Central memory CD8-positive, alpha-beta T cell (primary cell): Measurements from ENCODE around the gene KIAA0040.

ENCODE experiments used
- ATAC-seq: fragments of 150-1000 bp; cut with Tn5 transposase; replicated peaks from 2 replicates; pipeline ENCODE4 v1.10.0; 2022; ENCODE audit warnings: mild to moderate bottlenecking, moderate FRiP score, moderate number of reproducible peaks; ENCODE audit not compliant: poor library complexity, severe bottlenecking; ENCODE audit errors: extremely low read depth
- DNase-seq, 2 donors: peaks; one replicate each; pipeline ENCODE4 v3.0.0; 2021; ENCODE audit warnings: low spot score in 2 of 2
- H3K27ac Mint-ChIP-seq: one replicate; pipeline ENCODE4 v1.8.0; 2022; ENCODE audit warnings: low read depth, mild to moderate bottlenecking, moderate library complexity, mixed read lengths
- H3K27me3 Mint-ChIP-seq: one replicate; pipeline ENCODE4 v1.8.0; 2022; ENCODE audit warnings: mixed read lengths
- H3K36me3 Mint-ChIP-seq: one replicate; pipeline ENCODE4 v1.8.0; 2022; ENCODE audit warnings: mild to moderate bottlenecking, moderate library complexity, mixed read lengths; ENCODE audit not compliant: insufficient read depth
- H3K4me1 Mint-ChIP-seq: one replicate; pipeline ENCODE4 v1.8.0; 2022; ENCODE audit warnings: mixed read lengths
- H3K4me3 Mint-ChIP-seq: one replicate; pipeline ENCODE4 v1.8.0; 2022; ENCODE audit warnings: mild to moderate bottlenecking, moderate library complexity, mixed read lengths
- H3K9me3 Mint-ChIP-seq: one replicate; pipeline ENCODE4 v1.8.0; 2022; ENCODE audit warnings: mixed read lengths

The KIAA0040 gene

DNA sequence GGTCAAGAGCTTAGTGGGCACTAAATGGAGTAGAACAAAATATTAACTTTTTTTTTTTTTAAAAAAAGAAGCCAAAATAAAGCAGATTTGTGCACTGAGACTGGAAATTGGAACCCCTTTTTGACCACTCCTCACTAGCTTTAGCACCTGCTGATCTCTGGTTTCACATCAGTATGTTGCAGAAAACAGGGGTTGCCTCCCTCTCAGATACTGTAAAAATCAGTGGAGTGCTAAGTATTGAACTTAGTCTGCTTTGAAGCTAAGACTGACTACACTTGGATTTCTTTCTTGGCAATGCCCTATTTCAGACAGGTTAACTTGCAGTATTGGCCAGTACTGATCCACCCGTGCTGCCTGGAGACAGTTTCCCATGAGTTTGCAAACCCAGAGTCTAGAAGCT, 2.7 kb upstream of the KIAA0040 start:
- Mint-ChIP-seq H3K9me3 (no peaks in the 10 kb centered on the region), H3K4me3 (no peak overlapping the region), H3K27ac (no peak overlapping the region), H3K36me3 (peaks cover 1% of the 10 kb centered on the region), H3K27me3 (no peaks in the 10 kb centered on the region), H3K4me1 (peaks cover 28% of the 10 kb centered on the region)
- ATAC-seq (no peak), DNase-seq (no peak)

DNA sequence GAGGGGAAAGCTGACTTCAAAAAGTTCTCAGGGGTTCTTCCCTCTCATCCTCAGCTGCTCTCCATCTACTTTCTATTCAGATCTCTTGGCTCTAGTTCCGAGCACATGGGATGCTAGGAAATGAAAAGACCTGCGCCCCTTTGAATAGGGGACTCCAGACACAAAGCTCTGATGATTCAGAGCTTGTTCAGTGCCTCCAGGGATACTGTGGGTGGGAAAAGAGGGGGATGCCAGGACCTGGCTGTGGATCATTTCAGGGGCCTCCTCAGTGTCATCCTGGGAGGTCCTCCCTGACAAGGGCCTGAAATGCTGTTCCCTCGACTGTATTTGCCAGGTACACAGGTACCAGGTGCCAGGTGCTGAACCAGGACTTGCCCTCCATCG, 943 bp upstream of the KIAA0040 start:
- Mint-ChIP-seq H3K4me3 (peak overlapping the region; percentile 95), H3K36me3 (peaks cover 4% of the 10 kb centered on the region), H3K27me3 (no peaks in the 10 kb centered on the region), H3K9me3 (no peaks in the 10 kb centered on the region), H3K27ac (peak overlapping the region; percentile 71), H3K4me1 (peaks cover 46% of the 10 kb centered on the region)
- no peak for DNase-seq
- no peak for ATAC-seq

DNA sequence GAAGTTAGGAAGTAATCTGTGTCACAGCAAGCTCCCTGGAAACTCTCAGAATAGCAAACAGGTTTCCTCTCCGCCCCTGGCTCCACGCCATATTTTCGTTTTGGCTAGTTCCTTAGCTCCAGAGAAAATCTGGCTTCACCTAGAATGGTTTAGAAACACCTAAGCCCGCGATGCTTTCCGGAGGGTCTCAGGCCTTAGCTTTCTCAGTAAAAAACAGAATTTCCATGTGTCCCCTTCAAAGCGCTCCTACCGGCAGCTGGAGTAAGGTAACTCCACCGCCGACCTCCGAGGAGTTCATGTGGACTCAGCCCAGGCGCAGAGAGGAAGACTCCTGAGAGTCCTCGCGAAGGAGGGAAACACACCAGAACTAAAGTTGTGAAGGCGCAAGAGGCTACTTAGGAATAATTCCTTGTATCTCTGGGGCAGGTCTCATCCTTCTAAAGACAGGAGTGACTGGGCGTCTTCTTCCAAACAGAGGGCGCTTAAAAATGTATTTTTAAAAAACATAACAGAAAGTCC, 406 bp downstream of the KIAA0040 start:
- H3K36me3 Mint-ChIP-seq: peaks cover 6% of the 10 kb centered on the region
- H3K4me1 Mint-ChIP-seq: peaks cover 55% of the 10 kb centered on the region
- DNase-seq (no peak), ATAC-seq (peak; percentile 30)
- peak overlapping the region; percentile 95 for H3K4me3 Mint-ChIP-seq
- peak overlapping the region; percentile 71 for H3K27ac Mint-ChIP-seq
- H3K9me3 Mint-ChIP-seq: no peaks in the 10 kb centered on the region
- no peaks in the 10 kb centered on the region for H3K27me3 Mint-ChIP-seq

GRCh38 chr1:175191659-175192058, 917 bp downstream of the KIAA0040 start:
- peaks cover 6% of the 10 kb centered on the region for H3K36me3 Mint-ChIP-seq
- ATAC-seq: peak; percentile 63
- H3K4me3 Mint-ChIP-seq: peak overlapping the region; percentile 95
- no peaks in the 10 kb centered on the region for H3K9me3 Mint-ChIP-seq
- no peaks in the 10 kb centered on the region for H3K27me3 Mint-ChIP-seq
- H3K27ac Mint-ChIP-seq: peak overlapping the region; percentile 71
- no peak for DNase-seq
- peaks cover 59% of the 10 kb centered on the region for H3K4me1 Mint-ChIP-seq

- no peak for DNase-seq
- H3K27ac Mint-ChIP-seq: peak overlapping the region; percentile 71
- peak overlapping the region; percentile 95 for H3K4me3 Mint-ChIP-seq
- ATAC-seq: peak; percentile 56
- H3K36me3 Mint-ChIP-seq: peaks cover 12% of the 10 kb centered on the region
- no peaks in the 10 kb centered on the region for H3K27me3 Mint-ChIP-seq
- H3K4me1 Mint-ChIP-seq: peaks cover 85% of the 10 kb centered on the region
- no peaks in the 10 kb centered on the region for H3K9me3 Mint-ChIP-seq
These were observed 3.6 kb downstream of the KIAA0040 start for GRCh38 chr1:175188936-175189335.

GRCh38 chr1:175186433-175187160, 6.0 kb downstream of the KIAA0040 start:
- DNase-seq (no peak), ATAC-seq (no peak)
- Mint-ChIP-seq H3K9me3 (no peaks in the 10 kb centered on the region), H3K4me3 (peak overlapping the region; percentile 51), H3K27me3 (no peaks in the 10 kb centered on the region), H3K27ac (peak overlapping the region; percentile 70), H3K36me3 (peaks cover 19% of the 10 kb centered on the region), H3K4me1 (peaks cover 98% of the 10 kb centered on the region)

DNA sequence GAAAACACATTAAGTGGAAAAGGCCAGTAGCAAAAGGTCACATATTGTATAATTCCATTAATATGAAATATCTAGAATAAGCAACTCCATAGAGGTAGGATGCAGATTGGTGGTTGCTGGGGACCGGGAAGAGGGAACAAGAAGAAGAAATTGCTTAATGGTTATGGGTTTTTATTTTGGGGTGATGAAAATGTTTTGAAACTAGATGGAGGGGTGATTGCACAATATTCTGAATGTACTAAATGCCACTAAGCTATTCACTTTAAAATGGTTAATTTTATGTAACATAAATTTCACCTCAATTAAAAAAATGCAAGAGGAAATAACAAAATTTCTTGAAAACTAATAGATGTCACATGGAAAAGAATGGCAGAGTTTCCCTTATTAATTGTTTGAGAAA, 6.7 kb downstream of the KIAA0040 start:
- Mint-ChIP-seq H3K9me3 (no peaks in the 10 kb centered on the region), H3K36me3 (peaks cover 22% of the 10 kb centered on the region), H3K4me3 (peak overlapping the region; percentile 23), H3K27me3 (no peaks in the 10 kb centered on the region), H3K4me1 (peaks cover 98% of the 10 kb centered on the region), H3K27ac (peak overlapping the region; percentile 66)
- DNase-seq (no peak), ATAC-seq (no peak)

GRCh38 chr1:175183586-175183985, 9.0 kb downstream of the KIAA0040 start:
- peaks cover 92% of the 10 kb centered on the region for H3K4me1 Mint-ChIP-seq
- ATAC-seq: no peak
- no peak overlapping the region for H3K27ac Mint-ChIP-seq
- H3K9me3 Mint-ChIP-seq: no peaks in the 10 kb centered on the region
- H3K4me3 Mint-ChIP-seq: peak overlapping the region; percentile 32
- no peaks in the 10 kb centered on the region for H3K27me3 Mint-ChIP-seq
- no peak for DNase-seq
- peaks cover 19% of the 10 kb centered on the region for H3K36me3 Mint-ChIP-seq

DNA sequence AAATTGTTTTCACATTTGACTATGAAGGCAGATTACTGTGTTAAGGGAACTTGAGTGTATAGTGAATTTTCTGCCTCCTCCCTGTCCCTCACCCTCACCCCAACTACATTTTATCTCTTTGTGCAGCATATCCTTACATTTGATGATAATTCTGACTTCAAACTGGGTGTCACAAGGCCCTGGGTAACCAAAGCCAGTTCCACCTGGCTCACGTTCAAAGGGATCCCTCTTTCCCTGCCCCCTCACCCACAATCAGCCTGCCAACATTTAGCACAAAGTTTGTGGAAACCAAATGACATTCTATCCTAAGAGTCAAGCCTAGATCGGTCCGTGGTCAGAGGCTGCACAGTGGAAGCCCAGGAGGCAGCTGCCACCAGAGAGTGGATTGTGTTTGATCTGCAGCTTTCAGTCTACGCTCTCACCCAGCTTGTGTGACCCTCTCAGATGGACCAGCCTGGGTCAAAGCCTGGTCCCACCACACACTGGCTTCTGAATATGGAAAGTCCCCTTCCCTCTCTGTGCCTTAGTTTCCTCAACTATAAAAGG, 10.3 kb downstream of the KIAA0040 start:
- H3K9me3 Mint-ChIP-seq: no peaks in the 10 kb centered on the region
- ATAC-seq (no peak), DNase-seq (no peak)
- H3K4me3 Mint-ChIP-seq: no peak overlapping the region
- no peaks in the 10 kb centered on the region for H3K27me3 Mint-ChIP-seq
- peak overlapping the region; percentile 76 for H3K27ac Mint-ChIP-seq
- H3K36me3 Mint-ChIP-seq: peaks cover 17% of the 10 kb centered on the region
- H3K4me1 Mint-ChIP-seq: peaks cover 92% of the 10 kb centered on the region

DNA sequence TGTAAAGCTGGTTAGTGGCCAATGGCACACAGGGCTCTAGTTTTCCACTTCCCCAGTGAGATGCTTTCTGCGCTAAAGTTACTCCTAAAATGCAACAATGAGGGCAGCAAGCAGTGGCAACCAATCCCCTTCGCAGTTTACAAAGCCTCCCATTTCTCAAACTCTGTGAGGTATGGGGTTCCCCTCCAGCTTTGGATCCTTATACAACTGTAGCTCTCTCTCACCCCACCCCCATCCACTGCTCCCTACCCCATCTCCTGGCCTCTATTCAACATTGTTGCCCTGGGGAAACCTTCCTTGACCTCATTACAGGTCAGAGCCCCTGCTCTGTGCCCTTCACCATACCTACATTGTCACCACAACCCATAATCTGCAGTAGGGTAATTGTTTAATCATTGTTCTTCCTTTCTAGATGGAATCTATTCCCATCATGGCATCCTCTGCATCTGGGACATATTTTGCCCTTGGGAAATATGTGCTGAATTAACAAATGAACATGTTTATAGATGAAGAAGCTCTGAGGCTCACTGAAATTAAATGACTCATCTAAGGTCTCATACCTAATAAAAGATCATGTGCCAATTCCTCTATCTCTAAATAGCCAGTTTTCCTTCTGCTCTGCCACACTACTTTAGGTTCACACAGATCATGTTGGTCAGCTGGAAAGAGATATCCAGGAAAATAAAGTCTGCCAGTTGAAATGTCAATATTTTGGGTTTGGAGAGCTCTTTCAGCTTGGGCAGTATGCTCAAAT, 12.6 kb downstream of the KIAA0040 start:
- no peaks in the 10 kb centered on the region for H3K27me3 Mint-ChIP-seq
- ATAC-seq (no peak), DNase-seq (no peak)
- H3K4me1 Mint-ChIP-seq: peaks cover 76% of the 10 kb centered on the region
- peak overlapping the region; percentile 14 for H3K27ac Mint-ChIP-seq
- no peak overlapping the region for H3K4me3 Mint-ChIP-seq
- no peaks in the 10 kb centered on the region for H3K9me3 Mint-ChIP-seq
- peaks cover 17% of the 10 kb centered on the region for H3K36me3 Mint-ChIP-seq

GRCh38 chr1:175178456-175178855, 14.1 kb downstream of the KIAA0040 start:
- ATAC-seq (no peak), DNase-seq (no peak)
- Mint-ChIP-seq H3K4me1 (peaks cover 77% of the 10 kb centered on the region), H3K27me3 (no peaks in the 10 kb centered on the region), H3K4me3 (no peak overlapping the region), H3K36me3 (peaks cover 15% of the 10 kb centered on the region), H3K27ac (peak overlapping the region; percentile 18), H3K9me3 (no peaks in the 10 kb centered on the region)

DNA sequence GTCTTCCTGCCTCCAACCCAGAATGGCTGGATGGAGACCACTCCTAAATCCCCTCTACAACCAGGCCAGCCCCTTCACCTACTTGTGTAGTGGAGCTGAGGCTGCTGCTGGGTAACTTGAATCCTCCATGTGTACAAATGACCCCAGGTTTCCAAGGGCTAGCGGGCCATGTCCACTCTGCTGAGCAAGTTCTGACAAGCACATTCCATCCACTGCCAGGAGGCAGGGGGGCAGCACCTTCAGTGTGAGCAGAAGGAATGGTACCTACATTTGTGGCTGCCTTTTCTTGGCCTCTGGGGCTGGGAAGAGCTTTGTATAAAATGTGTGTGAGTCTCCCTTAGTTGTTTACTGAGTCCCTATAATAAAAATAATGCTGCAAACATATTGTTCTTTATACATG, 14.5 kb downstream of the KIAA0040 start:
- Mint-ChIP-seq H3K27ac (peak overlapping the region; percentile 18), H3K36me3 (peaks cover 14% of the 10 kb centered on the region), H3K9me3 (no peaks in the 10 kb centered on the region), H3K4me3 (no peak overlapping the region), H3K4me1 (peaks cover 77% of the 10 kb centered on the region), H3K27me3 (no peaks in the 10 kb centered on the region)
- DNase-seq (no peak), ATAC-seq (no peak)
